SK-N-SH treated with all-trans-retinoic acid at 6 μM for 48 hours (cell line): Measurements from ENCODE around the gene SSNA1.

ENCODE experiments used
- ARNTL ChIP-seq: fragments of 450-650 bp; formaldehyde crosslinking; IDR thresholded peaks from 2 replicates; pipeline ENCODE4 v1.5.0; 2020; ENCODE audit warnings: low read depth, mild to moderate bottlenecking, moderate library complexity, borderline replicate concordance
- BACH2 ChIP-seq: fragments of 250-450 bp; sonication (Bioruptor Pico); IDR thresholded peaks from 2 replicates; pipeline ENCODE4 v1.9.0; 2021; ENCODE audit warnings: mild to moderate bottlenecking, borderline replicate concordance
- ISL1 ChIP-seq: fragments of 250-450 bp; sonication (Bioruptor Pico); IDR thresholded peaks from 2 replicates; pipeline ENCODE4 v2.1.2; 2022; ENCODE audit warnings: mild to moderate bottlenecking, moderate library complexity
- PATZ1 ChIP-seq: fragments of 250-450 bp; sonication (Bioruptor Pico); IDR thresholded peaks from 2 replicates; pipeline ENCODE4 v1.8.0; 2020; ENCODE audit warnings: mild to moderate bottlenecking, moderate library complexity, borderline replicate concordance
- RARB ChIP-seq: fragments of 250-450 bp; sonication (Bioruptor Pico); IDR thresholded peaks from 2 replicates; pipeline ENCODE4 v1.8.0; 2021; ENCODE audit warnings: mild to moderate bottlenecking, moderate library complexity
- SNAI2 ChIP-seq: fragments of 250-450 bp; sonication (Bioruptor Pico); IDR thresholded peaks from 2 replicates; pipeline ENCODE4 v1.5.0; 2020; ENCODE audit warnings: mild to moderate bottlenecking, moderate library complexity
- TCF4 ChIP-seq: fragments of 250-450 bp; sonication (Bioruptor Pico); IDR thresholded peaks from 2 replicates; pipeline ENCODE4 v1.8.0; 2021; ENCODE audit warnings: mild to moderate bottlenecking, moderate library complexity, borderline replicate concordance
- TOX ChIP-seq: fragments of 250-450 bp; sonication (Bioruptor Pico); IDR thresholded peaks from 2 replicates; pipeline ENCODE4 v1.8.0; 2021; ENCODE audit warnings: mild to moderate bottlenecking, moderate library complexity, borderline replicate concordance
- ZFP3 ChIP-seq: fragments of 250-450 bp; sonication (Bioruptor Pico); IDR thresholded peaks from 2 replicates; pipeline ENCODE4 v1.5.0; 2020; ENCODE audit warnings: mild to moderate bottlenecking, moderate library complexity
- ZFP30 ChIP-seq: fragments of 450-650 bp; formaldehyde crosslinking; IDR thresholded peaks from 2 replicates; pipeline ENCODE4 v1.5.0; 2022; ENCODE audit warnings: mild to moderate bottlenecking, moderate library complexity
- ZNF70 ChIP-seq: fragments of 450-650 bp; formaldehyde crosslinking; IDR thresholded peaks from 2 replicates; pipeline ENCODE4 v1.5.0; 2020; ENCODE audit warnings: mild to moderate bottlenecking, moderate library complexity
- TF ChIP-seq, protein P1 (sequence below): fragments of 250-450 bp; sonication (Bioruptor Pico); IDR thresholded peaks from 2 replicates; pipeline ENCODE4 v1.5.0; 2020; ENCODE audit warnings: mild to moderate bottlenecking, moderate library complexity

DNA sequence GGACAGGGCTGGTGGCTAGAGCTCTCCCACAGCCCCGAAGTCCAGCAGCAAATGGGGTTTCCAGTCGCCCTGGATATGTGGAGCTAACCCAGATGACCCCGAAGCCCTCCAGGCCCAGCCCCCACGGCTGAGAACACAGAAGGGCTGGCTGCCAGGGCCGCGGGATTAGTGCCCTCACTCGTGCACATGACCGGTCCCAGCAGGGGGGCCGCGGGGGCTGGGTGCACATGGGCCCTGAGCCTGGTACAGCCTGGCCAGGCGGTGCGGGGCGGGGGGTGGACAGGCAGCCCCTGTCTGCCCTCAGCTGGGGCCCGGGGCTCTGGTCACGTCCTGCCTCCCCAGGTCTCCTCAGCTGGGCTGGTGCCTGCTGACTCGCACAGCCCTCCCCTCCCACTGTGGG lies 5.9 kb downstream of the SSNA1 start:
- no peak for TF ChIP-seq RARB
- no peak for TF ChIP-seq ARNTL
- TF ChIP-seq ZNF70: no peak
- no peak for TF ChIP-seq ZFP3 (CRISPR knock-in tag)
- TF ChIP-seq TCF4 (CRISPR knock-in tag): no peak
- TF ChIP-seq, protein P1, sequence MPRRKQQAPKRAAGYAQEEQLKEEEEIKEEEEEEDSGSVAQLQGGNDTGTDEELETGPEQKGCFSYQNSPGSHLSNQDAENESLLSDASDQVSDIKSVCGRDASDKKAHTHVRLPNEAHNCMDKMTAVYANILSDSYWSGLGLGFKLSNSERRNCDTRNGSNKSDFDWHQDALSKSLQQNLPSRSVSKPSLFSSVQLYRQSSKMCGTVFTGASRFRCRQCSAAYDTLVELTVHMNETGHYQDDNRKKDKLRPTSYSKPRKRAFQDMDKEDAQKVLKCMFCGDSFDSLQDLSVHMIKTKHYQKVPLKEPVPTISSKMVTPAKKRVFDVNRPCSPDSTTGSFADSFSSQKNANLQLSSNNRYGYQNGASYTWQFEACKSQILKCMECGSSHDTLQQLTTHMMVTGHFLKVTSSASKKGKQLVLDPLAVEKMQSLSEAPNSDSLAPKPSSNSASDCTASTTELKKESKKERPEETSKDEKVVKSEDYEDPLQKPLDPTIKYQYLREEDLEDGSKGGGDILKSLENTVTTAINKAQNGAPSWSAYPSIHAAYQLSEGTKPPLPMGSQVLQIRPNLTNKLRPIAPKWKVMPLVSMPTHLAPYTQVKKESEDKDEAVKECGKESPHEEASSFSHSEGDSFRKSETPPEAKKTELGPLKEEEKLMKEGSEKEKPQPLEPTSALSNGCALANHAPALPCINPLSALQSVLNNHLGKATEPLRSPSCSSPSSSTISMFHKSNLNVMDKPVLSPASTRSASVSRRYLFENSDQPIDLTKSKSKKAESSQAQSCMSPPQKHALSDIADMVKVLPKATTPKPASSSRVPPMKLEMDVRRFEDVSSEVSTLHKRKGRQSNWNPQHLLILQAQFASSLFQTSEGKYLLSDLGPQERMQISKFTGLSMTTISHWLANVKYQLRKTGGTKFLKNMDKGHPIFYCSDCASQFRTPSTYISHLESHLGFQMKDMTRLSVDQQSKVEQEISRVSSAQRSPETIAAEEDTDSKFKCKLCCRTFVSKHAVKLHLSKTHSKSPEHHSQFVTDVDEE (CRISPR knock-in tag): no peak
- TF ChIP-seq PATZ1 (CRISPR knock-in tag): no peak
- no peak for TF ChIP-seq BACH2 (CRISPR knock-in tag)
- TF ChIP-seq ZFP30: no peak
- TF ChIP-seq SNAI2: no peak
- TF ChIP-seq ISL1 (CRISPR knock-in tag): no peak
- TF ChIP-seq TOX (CRISPR knock-in tag): no peak
